ENCODE data around the gene PKDREJ.
"Not testable (repeated sequence)": the region's sequence is repeated elsewhere in the genome, so short reads cannot be mapped to it uniquely, and the experiment has no call there.

The PKDREJ gene

GRCh38 chr22:46263216-46263590 lies at the start of gene PKDREJ:
Gene PKDREJ, minus strand, starts transcription at chr22:46263343. Its CDS starts 21 bp downstream, at chr22:46263322.
- no peak for DNase-seq (ENCODE audit: low read depth in 2 of 2, low spot score in 1 of 2)

DNA sequence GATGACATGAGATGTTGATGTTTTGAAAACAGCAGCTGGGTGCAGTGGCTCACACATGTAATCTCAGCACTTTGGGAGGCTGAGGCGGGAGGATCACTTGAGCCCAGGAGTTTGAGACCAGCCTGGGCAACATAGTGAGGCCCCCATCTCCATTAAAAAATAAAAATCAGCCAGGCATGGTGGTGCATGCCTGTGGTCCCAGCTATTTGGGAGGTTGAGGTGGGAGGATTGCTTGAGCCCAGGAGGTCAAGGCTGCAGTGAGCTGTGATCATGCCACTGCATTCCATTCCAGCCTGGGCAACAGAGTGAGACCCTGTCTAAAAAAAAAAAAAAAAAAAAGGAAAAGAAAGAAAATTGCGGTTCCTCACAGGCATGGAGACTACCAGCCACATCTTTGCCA lies 49.7 kb upstream of the PKDREJ start:
- DNase-seq (ENCODE audit: low read depth in 2 of 2, low spot score in 1 of 2), result not testable (repeated sequence)

DNA sequence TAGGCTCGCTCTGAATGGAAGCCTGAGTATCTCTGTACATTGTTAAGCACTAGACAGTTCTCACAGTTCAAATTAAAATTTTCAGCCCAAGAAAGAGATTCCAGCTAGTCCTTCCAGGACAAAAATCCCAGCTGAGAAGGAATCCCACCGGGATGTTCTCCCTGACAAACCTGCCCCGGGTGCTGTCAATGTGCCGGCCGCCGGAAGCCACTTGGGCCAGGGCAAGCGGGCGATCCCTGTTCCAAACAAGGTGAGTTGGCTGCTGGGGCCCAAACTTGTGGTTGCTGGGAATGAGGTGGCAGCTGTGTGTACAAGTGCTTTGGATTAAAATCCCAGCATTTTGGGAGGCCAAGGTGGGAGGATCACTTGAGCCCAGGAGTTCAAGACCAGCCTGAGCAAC lies 48.9 kb upstream of the PKDREJ start:
- DNase-seq (ENCODE audit: low read depth in 2 of 2, low spot score in 1 of 2), result no peak

GRCh38 chr22:46309526-46310085 lies 46.5 kb upstream of the PKDREJ start:
- no peak for DNase-seq (ENCODE audit: low read depth in 2 of 2, low spot score in 1 of 2)

DNA sequence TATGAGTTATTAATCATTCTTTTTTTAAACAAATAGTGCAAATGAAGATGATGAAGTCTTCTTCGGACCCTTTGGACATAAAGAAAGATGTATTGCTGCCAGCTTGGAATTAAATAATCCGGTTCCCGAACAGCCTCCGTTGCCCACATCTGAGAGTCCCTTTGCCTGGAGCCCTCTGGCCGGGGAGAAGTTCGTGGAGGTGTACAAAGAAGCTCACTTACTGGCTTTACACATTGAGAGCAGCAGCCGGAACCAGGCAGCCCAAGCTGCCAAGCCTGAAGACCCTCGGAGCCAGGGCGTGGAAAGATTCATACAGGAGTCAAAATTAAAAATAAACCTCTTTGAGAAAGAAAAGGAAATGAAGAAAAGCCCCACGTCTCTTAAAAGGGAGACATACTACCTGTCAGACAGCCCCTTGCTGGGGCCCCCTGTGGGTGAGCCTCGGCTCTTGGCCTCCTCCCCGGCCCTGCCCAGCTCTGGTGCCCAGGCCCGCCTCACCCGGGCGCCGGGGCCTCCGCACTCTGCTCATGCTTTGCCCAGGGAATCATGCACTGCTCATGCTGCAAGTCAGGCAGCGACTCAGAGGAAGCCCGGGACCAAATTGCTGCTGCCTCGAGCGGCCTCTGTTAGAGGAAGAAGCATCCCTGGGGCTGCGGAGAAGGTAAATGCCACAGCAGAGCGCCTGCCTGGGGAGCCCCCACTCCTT lies 45.3 kb upstream of the PKDREJ start:
- DNase-seq (ENCODE audit: low read depth in 2 of 2, low spot score in 1 of 2), result no peak

GRCh38 chr22:46303347-46303965 lies 40.3 kb upstream of the PKDREJ start:
- no peak for DNase-seq (ENCODE audit: low read depth in 2 of 2, low spot score in 1 of 2)

- no peak for DNase-seq (ENCODE audit: low read depth in 2 of 2, low spot score in 1 of 2)
Measured at GRCh38 chr22:46300491-46300890, 37.3 kb upstream of the PKDREJ start.

DNA sequence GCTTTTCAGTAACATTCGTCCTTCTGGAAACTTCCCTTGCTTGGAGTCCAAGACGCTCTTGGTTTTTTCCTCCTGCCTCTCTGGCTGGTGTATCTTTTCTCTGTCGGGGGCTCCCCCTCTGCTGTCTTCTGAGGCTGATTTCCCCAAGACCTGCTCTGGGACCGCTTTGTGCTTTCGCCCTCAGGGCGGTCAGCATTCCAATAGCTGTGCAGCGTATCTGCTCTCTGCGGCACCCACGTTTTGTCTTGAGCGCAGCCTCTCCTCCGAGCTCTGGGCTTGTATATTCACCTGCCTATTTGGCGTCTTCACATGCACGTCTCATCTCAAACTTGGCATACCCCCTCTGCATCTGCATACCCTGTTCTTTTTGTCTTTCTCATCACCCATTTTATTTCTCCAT lies 36.0 kb upstream of the PKDREJ start:
- no peak for DNase-seq (ENCODE audit: low read depth in 2 of 2, low spot score in 1 of 2)

GRCh38 chr22:46297151-46297812 lies 34.1 kb upstream of the PKDREJ start:
- no peak for DNase-seq (ENCODE audit: low read depth in 2 of 2, low spot score in 1 of 2)

- DNase-seq (ENCODE audit: low read depth in 2 of 2, low spot score in 1 of 2), result peak; percentile 92 to 96
Measured at GRCh38 chr22:46296257-46297150, 33.4 kb upstream of the PKDREJ start, which contains the start of gene GTSE1. Gene GTSE1, plus strand, starts transcription at chr22:46296870. Its CDS starts 531 bp downstream, at chr22:46297401.

DNA sequence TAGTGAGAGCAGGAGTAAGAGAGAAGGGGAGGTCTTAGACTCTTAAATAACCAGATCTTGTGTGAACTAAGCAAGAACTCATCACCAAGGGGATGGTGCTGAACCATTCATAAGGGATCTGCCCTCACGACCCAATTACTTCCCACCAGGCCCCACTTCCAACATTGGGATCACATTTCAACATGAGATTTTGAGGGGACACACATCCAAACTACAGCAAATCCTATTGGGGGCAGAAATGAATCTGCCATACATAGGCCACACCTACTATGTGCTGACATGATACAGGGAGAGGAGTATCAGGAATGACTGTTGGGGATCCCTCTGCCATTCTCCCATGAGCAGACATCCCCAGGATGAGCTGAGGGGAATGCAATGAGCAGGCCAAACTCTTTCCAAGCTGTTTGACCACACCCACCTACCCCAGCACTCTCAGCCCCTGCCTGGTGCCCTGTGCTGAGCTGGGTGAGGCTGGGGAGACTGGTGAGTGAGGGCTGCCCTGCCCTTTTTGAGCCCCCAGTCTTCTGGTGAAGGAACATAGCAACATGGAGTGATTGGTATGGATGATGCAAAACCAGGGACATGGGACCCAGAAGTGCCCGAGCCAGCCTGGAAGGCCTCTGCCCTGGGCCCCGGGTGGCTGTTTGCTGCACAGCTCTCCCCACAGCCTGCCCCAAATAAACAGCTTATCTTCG lies 32.3 kb upstream of the PKDREJ start:
- no peak for DNase-seq (ENCODE audit: low read depth in 2 of 2, low spot score in 1 of 2)

- DNase-seq (ENCODE audit: low read depth in 2 of 2, low spot score in 1 of 2), result no peak
Measured at GRCh38 chr22:46294784-46295183, 31.6 kb upstream of the PKDREJ start.

GRCh38 chr22:46293577-46294260 lies 30.6 kb upstream of the PKDREJ start:
- no peak for DNase-seq (ENCODE audit: low read depth in 2 of 2, low spot score in 1 of 2)

DNA sequence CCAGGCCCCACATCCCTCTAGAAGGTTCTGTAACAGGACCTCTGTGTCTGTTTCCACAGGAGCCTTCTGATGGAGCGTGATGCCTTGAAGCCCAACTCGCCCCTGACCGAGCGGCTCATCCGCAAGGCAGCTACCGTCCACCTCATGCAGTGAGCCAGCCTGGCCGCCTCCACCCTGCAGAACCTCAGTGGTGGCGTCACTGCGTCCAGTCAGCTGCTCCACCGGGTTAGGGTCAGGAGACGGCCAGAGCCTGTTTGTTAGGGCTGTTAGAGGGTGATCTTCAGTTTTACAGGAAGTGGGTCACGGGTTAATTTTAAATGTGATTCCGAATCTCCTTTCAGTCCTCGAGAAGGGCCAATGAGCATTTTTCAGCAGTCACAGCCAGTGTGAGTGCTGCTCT lies 29.6 kb upstream of the PKDREJ start:
- DNase-seq (ENCODE audit: low read depth in 2 of 2, low spot score in 1 of 2), result no peak

DNA sequence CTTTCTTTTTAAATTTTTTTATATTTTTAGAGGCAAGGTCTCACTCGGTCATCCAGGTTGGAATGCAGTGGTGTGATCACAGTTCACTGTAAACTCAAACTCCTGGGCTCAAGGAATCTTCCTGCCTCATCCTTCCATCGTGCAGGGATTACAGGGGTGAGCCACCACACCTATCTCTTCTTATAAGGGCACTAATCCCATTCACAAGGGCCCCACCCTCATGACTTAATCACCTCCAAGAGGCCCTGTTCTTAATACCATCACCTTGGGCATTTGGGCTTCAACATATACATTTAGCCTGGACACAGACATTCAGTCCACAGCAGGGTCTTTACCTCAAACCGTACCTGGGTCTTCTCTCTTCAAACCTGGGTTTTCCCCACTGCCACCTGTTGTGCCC lies 29.0 kb upstream of the PKDREJ start:
- DNase-seq (ENCODE audit: low read depth in 2 of 2, low spot score in 1 of 2), result no peak

- no peak for DNase-seq (ENCODE audit: low read depth in 2 of 2, low spot score in 1 of 2)
Measured at GRCh38 chr22:46290843-46291785, 28.0 kb upstream of the PKDREJ start.

DNA sequence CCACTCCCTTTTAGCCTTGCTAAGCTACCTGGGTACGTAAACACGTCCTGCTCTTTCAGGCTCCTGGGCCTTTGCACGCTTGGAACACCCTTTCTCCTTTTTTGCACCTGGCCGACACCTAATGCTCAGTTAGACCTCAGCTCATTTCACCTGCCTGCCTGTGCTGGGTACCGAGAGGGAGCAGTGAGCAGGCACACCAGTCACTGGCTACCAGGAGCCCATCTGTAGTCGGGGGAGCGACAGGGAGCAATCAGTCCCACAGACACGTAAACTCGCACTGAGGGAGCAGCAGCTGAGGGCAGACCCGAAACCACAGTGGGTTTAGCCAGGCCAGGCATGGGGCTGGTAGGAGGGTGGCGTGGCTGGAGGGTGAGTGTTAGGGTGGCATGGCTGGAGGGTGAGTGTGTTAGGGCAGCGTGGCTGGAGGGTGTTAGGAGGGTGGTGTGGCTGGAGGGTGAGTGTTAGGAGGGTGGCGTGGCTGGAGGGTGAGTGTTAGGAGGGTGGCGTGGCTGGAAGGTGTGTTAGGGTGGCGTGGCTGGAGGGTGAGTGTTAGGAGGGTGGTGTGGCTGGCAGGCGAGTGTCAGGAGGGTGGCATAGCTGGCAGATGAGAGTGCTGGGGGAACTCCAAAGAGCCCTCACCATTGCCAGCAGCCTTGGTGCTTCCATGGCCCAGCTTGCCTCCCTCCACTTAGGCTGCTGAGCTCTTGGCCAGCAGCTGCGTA lies 27.1 kb upstream of the PKDREJ start:
- DNase-seq (ENCODE audit: low read depth in 2 of 2, low spot score in 1 of 2), result no peak

DNA sequence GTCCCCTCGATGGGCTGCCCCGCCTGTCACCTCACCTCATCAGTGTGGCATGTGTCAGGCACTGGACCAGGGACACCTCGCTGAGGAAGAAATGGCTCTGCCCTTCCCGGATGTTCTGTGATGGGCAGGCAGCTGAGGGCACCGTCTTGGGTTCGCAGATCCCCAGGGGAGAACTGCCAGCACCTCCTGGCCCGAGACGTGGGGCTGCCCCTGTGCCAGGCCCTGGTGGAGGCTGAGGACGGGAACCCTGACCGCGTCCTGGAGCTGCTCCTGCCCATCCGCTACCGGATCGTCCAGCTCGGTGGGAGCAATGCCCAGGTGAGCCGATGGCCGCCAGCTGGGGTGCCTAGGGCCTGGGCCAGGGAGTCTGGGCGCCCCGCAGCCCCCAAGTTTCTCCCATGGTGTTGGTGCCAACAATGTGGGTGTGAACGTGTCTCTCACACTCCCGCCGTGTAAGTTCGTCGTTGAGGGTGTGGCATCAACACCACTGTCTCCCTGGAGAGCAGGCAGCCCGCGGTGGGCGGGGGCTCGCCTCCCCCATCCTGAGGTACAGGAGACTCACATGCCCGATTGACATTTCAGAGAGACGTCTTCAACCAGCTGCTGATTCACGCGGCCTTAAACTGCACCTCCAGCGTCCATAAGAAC lies 26.2 kb upstream of the PKDREJ start:
- DNase-seq (ENCODE audit: low read depth in 2 of 2, low spot score in 1 of 2), result no peak

All from stimulated activated CD8-positive, alpha-beta memory T cell treated with anti-CD3 and anti-CD28 coated beads, Interleukin-4, amount 100 ng/mL, for 4 hours (primary cell).